ENCODE data around the gene BPHL.
"Not testable (repeated sequence)": the region's sequence is repeated elsewhere in the genome, so short reads cannot be mapped to it uniquely, and the experiment has no call there.

The BPHL gene

DNA sequence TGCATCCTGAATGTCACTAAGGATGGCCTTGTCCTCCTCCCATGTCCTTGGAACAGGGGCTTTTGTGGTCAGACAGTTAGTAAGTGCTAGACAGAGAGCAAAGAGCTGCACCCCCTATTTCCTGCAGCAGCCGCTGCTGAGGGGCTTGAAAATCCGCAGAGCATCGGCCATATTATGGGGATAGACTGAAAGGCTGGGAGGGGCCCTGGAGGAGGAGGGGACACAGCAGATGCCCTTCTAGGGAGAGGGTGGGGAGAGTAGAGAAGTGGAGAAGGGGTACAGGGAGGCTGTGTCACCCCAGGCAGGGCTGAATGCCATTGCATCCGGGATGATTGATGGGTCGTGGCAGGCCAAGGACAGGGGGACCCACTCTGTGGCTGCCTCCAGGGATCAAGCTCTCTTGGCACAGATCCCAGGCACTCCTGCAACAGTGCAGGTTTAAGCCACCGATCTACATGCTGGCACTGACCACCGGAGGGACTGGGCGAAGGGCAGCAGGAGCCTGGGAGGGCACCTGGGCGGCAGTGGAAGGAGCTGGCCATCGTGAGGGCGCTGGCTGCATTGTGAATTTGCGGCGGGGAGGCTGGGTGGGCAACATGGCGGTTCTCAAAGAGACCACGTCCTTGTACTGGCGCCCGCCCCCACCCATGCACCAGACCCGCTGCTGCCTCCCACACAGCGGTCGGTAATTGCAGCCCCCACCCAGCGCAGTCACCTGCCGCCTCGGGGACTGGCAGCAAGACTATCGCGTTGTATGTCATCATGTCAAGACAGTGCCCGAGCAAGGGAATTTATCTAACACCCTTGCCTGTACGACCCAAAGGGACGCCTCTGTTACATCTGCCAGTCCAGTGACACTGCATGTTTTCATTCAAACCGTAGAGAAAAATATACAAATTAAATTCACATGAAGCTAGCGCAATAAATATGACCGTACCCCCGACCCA lies 37.9 kb downstream of the BPHL start:
- not testable (repeated sequence) for DNase-seq (ENCODE audit: low read depth, low spot score)

DNA sequence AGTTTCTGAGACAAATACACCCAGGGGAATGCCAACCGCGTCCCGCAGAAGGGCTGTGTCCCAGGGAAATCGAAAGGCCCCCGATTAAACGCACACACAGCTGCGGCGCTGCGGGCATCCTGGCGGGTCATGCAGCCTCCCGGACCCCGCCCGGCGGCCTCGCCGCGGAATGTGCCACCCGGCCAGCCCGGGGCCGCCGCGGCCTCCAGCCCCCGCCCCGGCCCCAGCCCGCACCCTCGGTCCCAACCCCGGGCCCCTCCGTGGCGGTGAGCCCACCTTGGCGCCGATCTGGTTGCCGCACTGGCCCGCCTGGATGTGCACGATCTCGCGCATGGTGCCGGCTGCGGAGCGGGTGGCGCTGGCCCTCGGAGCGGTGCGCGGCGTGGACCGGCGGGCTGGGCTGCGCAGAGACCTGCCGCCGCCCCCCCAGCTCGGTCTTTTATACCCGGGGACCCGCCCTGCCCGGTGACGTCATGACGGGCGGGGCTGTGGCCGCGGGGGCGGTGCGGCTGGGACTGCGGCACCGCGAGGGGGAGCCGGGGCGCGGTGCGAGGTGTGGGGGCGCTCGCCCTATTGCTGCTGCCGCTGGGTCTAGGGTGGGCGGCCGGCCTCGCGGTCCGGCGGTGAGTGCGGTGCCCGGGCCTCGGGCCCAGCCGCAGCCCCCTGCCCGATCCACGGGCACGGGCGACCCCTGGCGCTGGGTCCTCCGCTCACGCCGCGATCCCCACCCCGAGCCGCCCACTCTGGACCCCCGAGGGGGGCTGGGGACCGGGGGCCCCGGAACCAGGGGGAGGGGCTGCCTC lies 38.8 kb downstream of the BPHL start, which contains the start of gene TUBB2A:
Gene TUBB2A (minus strand): TSS at position 414 of the 803 bp plus-strand sequence. CDS start 81 bp downstream, at position 333.
- DNase-seq (ENCODE audit: low read depth, low spot score): no peak

DNA sequence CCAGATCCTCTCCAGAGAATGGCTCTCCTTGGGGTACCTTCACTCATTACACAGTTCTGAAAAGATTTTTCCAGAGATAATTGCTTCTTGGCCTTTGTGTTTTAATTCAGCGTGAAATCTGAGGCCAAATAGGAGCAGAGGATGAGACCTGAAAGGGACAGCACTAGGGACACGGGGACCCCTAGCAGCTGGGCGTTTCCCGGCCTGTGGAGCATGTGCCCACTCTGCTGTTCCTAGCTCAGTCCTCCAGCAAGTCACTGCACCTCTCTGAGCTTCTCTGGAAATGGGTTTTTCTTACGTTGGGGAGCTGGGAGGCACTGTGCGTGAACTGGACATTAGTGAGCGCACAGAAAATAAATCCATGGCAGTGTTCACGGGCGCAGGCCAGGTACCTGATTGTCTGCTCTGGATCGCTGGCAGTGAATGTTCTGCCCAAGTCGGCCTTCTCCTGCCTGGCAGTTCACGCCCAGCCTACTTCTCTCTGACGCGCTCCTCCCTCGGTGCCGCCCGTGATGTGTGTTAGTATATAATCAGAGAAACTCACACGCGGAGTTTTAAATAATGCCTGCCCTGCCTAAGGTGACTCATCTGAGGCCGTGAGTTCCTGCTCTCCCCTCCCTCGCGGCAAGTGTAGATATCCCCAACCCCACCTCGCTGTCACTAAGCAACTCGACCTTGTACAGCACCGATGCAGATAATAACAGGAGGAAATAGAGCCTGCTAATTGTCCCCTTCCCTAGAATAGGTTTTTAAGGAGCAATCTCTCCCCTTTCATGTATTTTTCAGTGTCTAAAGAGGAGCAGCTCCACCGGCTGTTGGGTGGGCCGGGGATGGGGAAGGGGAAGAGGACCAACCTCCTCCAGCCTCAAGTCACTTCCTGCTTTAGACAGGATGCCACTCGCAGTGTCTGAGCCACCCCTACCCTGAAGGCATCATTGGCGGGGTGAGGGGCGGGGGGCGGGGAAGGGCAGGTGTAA lies 41.6 kb downstream of the BPHL start:
- no peak for DNase-seq (ENCODE audit: low read depth, low spot score)

DNA sequence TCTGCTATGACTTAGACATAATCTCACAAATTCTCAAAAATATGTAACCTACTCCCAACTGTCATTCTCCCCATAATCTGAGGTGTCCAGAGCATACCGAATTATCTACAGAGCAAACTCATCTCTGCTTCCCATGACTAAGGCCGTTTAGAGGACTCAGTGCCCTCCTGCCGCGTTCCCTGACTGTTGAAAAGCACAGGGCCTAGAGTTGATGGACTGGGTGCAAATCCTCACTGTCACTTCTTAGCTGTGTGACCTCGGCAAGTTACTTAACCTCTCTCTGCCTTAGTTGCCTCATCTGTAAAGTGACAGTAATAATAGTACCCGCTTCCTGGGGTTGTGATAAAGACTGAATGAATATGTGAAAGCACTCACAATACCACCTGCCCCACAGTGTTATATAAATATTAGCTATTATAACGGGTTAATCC lies 43.6 kb downstream of the BPHL start:
- DNase-seq (ENCODE audit: low read depth, low spot score): no peak

DNA sequence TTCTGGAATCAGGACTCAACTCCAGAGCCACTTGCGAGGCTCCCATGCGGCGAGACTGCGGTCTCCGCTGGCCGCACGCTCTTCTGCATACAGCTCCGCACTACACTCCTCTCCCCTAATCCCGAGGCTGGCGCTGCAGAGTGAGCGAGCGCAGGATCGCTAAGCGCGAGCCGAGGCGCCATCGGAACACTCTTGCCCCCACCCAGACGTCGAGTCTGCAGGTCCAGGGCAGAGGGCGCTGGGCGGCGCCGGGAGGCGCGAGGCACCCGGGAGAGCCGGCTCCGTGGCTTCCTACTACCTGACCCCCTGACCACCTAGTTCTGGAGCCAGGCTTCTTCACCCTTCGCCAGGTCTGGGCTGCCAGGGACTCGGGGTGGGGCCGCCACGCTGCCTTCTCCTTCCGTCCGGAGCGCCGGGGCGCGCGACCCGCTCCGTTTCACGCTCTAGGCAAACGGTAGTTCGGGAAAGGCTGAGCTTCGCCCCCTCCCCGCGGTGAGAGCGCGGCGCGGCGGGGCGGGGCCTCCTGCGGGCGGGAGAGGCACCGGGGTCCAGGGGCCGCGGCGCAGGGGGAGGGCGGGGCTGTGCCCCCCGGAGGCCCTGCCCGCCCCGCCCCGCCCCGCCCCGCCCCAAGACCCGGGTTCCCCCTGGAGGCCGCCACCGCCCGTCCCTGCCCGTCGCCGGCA lies 44.2 kb downstream of the BPHL start:
- no peak for DNase-seq (ENCODE audit: low read depth, low spot score)

DNA sequence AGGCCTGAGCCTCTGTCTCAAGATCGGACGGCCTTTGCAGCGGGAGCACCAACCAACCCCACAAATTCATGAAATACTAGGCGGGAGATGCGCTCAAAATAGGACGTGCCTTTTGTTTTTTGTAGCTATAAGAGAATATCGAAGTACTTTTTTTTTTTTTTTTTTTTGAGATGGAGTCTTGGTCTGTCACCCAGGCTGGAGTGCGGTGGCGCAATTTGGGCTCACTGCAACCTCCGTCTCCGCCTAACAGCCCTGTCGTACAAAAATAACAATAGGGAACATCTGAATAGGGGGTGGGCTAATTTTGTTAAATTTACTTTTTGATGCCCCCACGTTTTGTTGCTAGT lies 44.7 kb downstream of the BPHL start:
- no peak for DNase-seq (ENCODE audit: low read depth, low spot score)

DNA sequence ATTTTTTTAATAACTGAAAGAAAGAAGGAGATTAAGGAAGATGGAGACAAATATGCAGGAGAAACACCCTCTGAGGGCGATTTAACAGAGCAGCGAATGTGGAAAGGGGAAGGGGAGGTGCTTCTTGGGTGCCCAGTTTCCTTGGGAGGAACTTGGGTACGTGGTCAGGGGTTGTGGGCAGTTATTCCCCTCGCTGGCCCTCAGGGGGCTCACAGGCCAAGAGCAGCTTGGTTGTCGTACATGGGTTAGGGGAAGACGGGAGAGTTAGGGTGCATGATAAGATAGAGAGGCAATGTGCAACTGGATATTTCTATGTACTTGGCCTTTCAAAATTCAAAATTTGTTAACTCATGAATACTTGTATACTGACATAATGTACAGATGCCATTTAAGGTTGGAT lies 45.9 kb downstream of the BPHL start:
- DNase-seq (ENCODE audit: low read depth, low spot score): no peak

DNA sequence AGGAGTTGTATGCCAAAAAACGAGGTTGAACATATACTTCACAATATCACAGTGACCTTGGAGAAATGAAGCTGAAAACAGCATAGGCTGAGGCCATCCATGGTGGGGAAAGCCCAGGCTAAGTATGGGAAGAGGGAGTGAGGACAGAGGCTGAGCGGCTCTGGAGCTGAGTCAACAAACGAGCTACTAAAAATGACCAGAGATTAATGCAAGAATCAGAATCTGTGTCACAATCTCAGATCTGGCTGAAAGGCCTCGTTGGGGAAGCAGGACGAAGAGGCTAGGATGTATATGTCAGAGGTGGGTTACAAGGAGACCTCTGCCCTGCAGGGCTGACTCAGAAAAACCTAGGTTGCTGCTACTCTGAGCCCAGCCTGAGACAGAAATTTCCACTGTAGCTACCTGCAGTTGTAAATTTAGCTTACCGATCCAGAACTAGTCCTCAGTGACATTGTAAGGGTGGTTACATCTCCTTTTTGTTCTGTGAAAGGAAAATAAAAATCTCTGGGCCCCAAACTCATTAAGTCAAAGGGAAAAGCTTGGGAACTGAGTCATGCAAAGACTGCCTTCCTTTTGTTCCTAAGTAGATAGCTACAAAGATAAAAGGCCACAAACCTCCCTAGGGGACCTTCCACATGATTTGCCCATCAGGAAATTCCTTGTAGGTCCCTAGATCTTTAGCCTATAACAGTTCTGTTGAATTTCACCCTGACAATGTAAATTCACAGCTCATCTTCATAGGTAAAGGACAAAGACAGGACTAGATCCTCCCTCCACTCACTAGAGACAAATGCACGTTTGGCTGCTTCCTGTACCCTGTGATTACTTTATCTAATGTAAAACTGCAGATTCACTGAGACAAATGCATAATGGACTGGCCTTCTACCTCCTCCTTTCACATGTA lies 47.4 kb downstream of the BPHL start:
- DNase-seq (ENCODE audit: low read depth, low spot score): no peak

DNA sequence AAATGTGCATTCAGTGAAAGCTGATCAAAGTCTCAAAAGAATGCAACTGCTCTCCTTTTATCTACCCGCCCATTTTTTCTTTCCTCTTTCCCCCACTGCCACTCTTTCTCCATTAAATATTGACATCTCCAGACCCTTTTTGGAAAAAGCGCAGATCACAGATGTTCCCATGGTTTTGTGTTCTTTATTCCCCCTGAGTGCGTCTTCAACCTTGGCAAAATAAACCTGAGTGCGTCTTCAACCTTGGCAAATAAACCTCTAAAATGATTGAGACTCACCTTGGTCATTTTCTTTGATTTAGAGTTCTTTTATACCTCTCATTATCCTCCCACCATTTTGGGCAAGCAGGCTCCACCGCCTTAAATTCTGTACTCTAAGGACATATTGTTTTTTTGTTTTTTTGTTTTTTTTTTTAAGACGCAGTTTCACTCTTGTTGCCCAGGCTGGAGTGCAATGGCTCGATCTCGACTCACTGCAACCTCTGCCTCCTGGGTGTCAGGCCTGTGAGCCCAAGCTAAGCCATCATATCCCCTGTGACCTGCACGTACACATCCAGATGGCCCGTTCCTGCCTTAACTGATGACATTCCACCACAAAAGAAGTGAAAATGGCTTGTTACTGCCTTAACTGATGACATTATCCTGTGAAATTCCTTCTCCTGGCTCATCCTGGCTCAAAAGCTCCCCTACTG lies 48.2 kb downstream of the BPHL start:
- not testable (repeated sequence) for DNase-seq (ENCODE audit: low read depth, low spot score)

DNA sequence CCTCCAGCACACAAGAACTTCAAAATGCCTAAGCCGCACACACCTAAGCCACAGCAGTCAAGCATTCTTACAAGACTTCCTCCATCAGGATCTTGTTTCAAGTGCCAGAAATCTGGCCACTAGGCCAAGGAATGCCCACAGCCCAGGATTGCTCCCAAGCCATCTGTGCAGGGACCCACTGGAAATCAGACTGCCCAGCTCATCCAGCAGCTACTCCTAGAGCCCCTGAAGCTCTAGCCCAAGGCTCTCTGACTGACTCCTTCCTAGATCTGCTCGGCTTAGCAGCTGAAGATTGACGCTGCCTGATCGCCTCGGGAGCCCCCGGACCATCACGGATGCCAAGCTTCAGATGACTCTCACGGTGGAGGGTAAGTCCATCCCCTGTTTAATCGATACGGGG lies 49.5 kb downstream of the BPHL start:
- DNase-seq (ENCODE audit: low read depth, low spot score): not testable (repeated sequence)

DNA sequence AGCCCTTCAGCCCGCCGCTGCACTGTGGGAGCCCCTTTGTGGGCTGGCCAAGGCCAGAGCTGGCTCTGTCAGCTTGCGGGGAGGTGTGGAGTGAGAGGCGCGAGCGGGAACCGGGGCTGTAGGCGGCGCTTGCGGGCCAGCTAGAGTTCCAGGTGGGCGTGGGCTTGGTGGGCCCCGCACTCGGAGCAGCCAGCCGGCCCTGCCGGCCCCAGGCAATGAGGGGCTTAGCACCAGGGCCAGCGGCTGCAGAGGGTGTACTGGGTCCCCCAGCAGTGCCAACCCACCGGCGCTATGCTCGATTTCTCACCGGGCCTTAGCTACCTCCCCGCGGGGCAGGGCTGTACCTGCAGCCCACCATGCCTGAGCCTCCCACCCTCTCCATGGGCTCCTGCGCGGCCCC lies 52.2 kb downstream of the BPHL start:
- DNase-seq (ENCODE audit: low read depth, low spot score): not testable (repeated sequence)

DNA sequence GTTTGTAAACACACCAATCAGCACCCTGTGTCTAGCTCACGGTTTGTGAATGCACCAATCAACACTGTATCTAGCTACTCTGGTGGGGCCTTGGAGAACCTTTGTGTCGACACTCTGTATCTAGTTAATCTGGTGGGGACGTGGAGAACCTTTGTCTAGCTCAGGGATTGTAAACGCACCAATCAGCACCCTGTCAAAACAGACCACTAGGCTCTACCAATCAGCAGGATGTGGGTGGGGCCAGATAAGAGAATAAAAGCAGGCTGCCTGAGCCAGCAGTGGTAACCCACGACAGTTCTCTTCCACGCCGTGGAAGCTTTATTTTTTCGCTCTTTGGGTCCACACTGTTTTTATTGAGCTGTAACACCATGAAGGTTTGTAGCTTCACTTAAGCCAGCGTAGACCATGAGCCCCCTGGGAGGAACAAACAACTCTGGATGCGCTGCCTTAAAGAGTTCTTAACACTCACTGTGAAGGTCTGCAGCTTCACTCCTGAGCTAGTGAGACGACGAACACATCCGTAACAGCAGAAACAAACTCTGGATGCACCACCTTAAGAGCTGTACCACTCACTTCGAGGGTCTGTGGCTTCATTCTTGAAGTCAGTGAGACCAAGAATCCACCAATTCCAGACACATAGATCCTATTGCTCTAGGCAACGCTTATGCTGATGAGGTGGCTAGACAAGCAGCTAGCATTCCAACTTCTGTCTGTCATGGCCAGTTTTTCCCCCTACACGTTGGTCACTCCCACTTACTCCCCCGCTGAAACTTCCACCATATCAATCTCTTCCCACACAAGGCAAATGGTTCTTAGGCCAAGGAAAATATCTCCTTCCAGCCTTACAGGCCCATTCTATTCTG lies 53.0 kb downstream of the BPHL start:
- not testable (repeated sequence) for DNase-seq (ENCODE audit: low read depth, low spot score)

DNA sequence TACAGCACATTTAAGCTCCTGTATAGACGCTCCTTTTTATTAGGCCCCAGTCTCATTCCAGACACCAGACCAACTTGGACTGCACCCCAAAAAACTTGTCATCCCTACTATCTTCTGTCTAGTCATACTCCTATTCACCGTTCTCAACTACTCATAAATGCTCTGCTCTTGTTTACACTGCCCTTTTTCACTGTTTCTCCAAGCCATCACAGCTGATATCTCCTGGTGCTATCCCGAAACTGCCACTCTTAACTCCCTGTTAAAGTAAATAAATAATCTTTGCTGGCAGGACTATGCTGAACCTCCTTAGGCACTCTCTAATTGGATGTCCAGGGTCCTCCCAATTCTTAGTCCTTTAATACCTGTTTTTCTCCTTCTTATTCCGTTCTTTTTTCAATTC lies 54.3 kb downstream of the BPHL start:
- DNase-seq (ENCODE audit: low read depth, low spot score): not testable (repeated sequence)

DNA sequence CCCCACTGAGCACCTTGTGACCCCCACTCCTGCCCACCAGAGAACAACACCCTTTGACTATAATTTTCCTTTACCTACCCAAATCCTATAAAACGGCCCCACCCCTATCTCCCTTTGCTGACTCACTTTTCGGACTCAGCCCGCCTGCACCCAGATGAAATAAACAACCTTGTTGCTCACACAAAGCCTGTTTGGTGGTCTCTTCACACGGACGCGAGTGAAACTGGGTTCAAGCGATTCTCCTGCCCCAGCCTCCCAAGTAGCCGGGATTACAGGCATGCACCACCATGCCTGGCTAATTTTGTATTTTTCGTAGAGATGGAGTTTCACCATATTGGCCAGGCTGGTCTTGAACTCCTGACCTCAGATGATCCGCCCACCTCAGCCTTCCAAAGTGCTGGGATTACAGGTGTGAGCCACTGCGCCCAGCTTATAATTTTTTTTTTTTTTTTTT lies 55.2 kb downstream of the BPHL start:
- DNase-seq (ENCODE audit: low read depth, low spot score): not testable (repeated sequence)

DNA sequence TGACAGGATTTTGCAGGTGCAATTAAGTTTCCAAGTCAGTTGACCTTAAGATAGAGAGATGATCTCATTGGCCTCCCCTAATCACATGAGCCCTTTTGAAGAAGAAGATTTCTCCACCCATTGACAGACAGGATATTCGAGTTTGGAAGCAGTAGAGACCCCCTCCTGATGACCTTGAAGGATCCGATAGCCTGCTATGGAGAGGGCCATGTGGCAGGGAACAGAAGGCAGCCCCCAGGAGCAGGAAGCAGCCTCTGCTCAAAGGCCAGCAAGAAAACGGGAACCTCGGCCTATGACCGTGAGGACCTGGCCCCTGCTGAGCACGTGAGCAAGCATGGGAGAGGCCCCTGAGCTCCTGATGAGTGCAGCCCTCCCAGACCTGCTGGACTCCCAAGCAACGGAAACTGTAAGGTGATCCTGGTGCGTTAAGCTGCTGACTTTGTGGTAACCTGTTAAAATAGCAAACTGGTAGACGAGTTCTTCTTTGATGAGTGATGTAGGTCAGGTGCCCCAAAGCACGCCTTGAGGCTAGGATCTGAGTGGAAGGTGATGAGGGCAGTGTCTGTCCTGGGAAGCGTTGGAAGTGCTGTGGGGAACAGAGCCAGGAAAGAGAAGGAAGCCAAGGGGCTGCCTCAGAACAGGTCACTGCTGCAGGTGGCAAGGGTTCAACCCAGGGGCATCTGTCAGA lies 57.3 kb downstream of the BPHL start:
- no peak for DNase-seq (ENCODE audit: low read depth, low spot score)

DNA sequence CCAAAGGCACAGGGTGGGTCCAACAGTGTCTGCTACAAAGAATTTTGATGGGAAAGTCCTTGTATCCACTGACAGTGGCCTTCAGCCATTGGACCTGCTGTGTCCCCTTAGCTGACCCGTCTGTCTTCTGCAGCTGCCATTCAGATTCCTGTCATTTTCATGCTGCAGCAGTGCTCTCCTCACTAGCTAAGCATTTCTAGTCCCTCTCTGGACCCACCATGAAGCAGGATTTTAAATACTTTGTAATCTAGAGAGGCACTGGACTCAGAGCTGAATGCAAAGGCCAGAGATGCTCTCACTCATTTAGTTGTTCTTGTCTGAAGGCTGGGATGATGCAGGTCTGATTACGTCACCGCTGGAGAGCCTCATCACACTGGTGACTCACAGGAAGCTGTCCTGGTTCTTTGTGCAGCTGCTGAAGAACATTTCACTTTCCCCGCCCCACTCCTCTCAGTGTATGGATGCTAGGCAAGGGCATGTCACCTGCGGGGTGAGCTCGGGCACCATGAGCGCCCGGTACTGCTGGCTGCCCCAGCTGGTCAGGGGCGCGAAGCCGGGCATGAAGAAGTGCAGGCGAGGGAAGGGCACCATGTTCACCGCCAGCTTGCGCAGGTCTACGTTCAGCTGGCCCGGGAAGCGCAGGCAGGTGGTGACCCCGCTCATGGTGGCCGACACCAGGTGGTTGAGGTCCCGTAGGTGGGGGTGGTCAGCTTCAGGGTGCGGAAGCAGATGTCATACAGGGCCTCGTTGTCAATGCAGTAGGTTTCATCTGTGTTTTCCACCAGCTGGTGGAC lies 58.2 kb downstream of the BPHL start:
- no peak for DNase-seq (ENCODE audit: low read depth, low spot score)

DNA sequence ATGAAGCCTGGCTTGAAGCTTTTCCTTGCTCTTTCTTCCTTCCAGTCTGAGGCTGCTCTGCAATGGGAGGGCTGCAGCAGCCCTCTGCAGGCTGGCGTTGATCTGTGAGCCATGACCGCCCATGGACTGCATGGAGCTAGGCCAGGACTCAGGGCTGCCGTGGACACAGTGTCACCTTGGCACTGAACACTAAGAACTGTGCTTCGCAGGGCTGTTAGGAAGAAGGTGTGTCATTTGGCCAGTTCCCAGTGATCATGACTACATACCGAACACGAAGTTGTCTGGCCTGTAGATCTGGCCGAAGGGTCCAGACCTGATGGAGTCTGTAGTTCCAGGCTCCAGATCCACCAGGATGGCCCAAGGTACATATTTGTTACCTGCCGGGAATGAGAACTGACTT lies 60.2 kb downstream of the BPHL start:
- not testable (repeated sequence) for DNase-seq (ENCODE audit: low read depth, low spot score)

Data from smooth muscle cell of the brain vasculature (primary cell).